ENCODE results near the gene GTPBP8.

DNA sequence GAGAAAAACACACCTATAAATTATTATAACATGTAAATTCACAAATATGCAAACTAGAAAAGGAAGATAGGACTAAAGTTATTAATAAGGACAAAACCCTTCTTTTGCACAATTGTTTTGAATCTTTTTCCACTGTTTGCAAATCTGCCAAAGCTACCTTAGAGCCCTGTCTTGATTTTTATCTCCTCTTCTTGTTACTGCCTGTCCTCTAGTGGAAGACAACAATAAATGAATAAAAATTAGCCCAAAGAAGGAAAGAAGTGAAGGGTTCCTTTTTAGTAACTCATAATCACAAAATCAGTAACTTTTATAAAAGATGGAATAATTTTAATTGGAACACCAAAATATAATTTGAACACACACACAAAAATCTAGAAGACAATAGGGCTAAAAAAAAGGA, 18.6 kb upstream of the GTPBP8 start:
- no peak for TF ChIP-seq POLR2A (IDR thresholded peaks at IDR 0.05; ENCODE audit: low read depth)
- TF ChIP-seq POLR2AphosphoS5 (IDR thresholded peaks at IDR 0.05): no peak
